GM12878 (cell line): ENCODE data around the gene ARPP21. TPM values are rescaled to one million over a fixed set of nuclear protein-coding genes. Genes with fewer than 3 reads are reported as not detected.

ENCODE experiments used
- ATAC-seq: fragments of 200-7000 bp; cut with Tn5 transposase; 3 replicates; pipeline ENCODE4 v1.9.1; 2020; ENCODE audit warnings: mild to moderate bottlenecking, moderate library complexity
- BruUV-seq: library from RNA; stranded (reverse); fragments of 400-500 nt; replicated peaks from 2 replicates; lab custom pipeline; 2021; lab: Mats Ljungman, UMichigan
- CTCF ChIA-PET: fragments of 300-600 bp; sonication (Branson Sonifier 250); formaldehyde crosslinking; extraction: SDS; loops from one replicate; lab custom pipeline; 2021; ENCODE audit warnings: inconsistent platforms; lab: Yijun Ruan, JAX
- POLR2A ChIA-PET: fragments of 350-600 bp; formaldehyde crosslinking; extraction: SDS; loops from one replicate; lab custom pipeline; 2021; ENCODE audit warnings: inconsistent platforms; lab: Charles Lee
- RAD21 ChIA-PET: fragments of 300-600 bp; sonication (Branson Sonifier 250); formaldehyde crosslinking; loops from one replicate; lab custom pipeline; 2023; ENCODE audit warnings: antibody characterized with exemption; ENCODE audit not compliant: unreplicated experiment; lab: Charles Lee
- SMC1A ChIA-PET: fragments of 300-600 bp; sonication (Branson Sonifier 250); formaldehyde crosslinking; loops from one replicate; lab custom pipeline; 2023; ENCODE audit not compliant: unreplicated experiment, uncharacterized antibody; lab: Charles Lee
- DNase-seq: peaks from one replicate; pipeline ENCODE4 v3.0.0-alpha.2; 2011; ENCODE audit warnings: low read depth, low spot score
- FAIRE-seq: peaks from 3 replicates; lab custom pipeline; 2011; peaks lifted over from hg19 to GRCh38; lab: Jason Lieb, UNC
- H2AFZ ChIP-seq: 2 replicates; pipeline ENCODE4 v1.6.0; 2011; ENCODE audit warnings: low read depth, low read length, control low read depth; ENCODE audit not compliant: control insufficient read depth
- H3K27ac ChIP-seq: 2 replicates; pipeline ENCODE4 v1.5.1; 2011; ENCODE audit warnings: control low read depth; ENCODE audit not compliant: control insufficient read depth, insufficient read depth
- H3K27me3 ChIP-seq, 2 experiments: replicated peaks in 1 of 2; 2 replicates each; pipeline versions ENCODE4 v1.6.0 to v1.6.1; 2011; ENCODE audit warnings: low read length in 1 of 2; ENCODE audit not compliant: control insufficient read depth in 2 of 2, insufficient read depth in 2 of 2
- H3K36me3 ChIP-seq, 2 experiments: 2 replicates each; pipeline ENCODE4 v1.5.1; 2011; ENCODE audit warnings: low read length in 1 of 2; ENCODE audit not compliant: control insufficient read depth in 2 of 2, insufficient read depth in 2 of 2
- H3K4me1 ChIP-seq: 2 replicates; pipeline ENCODE4 v1.6.1; 2011; ENCODE audit warnings: mild to moderate bottlenecking, low read length, moderate library complexity, mixed read lengths; ENCODE audit not compliant: control insufficient read depth, insufficient read depth
- H3K4me2 ChIP-seq: 2 replicates; pipeline ENCODE4 v1.6.0; 2011; ENCODE audit warnings: control low read depth; ENCODE audit not compliant: control insufficient read depth, insufficient read depth
- H3K4me3 ChIP-seq: fragments of 200-600 bp; sonication (generic); 2 replicates; pipeline ENCODE4 v1.5.1; 2016
- H3K79me2 ChIP-seq: 2 replicates; pipeline ENCODE4 v1.6.0; 2011; ENCODE audit warnings: low read length; ENCODE audit not compliant: control insufficient read depth, insufficient read depth
- H3K9ac ChIP-seq: 2 replicates; pipeline ENCODE4 v1.8.0; 2011; ENCODE audit warnings: low read length, control low read depth, mixed read lengths; ENCODE audit not compliant: control insufficient read depth, insufficient read depth
- H3K9me3 ChIP-seq: replicated peaks from 3 replicates; pipeline ENCODE4 v1.5.1; 2011; ENCODE audit warnings: mild to moderate bottlenecking, low read length; ENCODE audit not compliant: control insufficient read depth, insufficient read depth
- H4K20me1 ChIP-seq: 2 replicates; pipeline ENCODE4 v1.6.0; 2011; ENCODE audit not compliant: control insufficient read depth, insufficient read depth
- KLF5 ChIP-seq: fragments of 450-650 bp; IDR thresholded peaks from 2 replicates; pipeline ENCODE4 v1.6.1; 2014; ENCODE audit warnings: mild to moderate bottlenecking; ENCODE audit not compliant: partially characterized antibody
- NFIC ChIP-seq: IDR thresholded peaks from 2 replicates; pipeline ENCODE4 v1.6.1; 2012; ENCODE audit warnings: low read depth, mild to moderate bottlenecking, inconsistent platforms, low read length, moderate library complexity
- RB1 ChIP-seq: fragments of 450-650 bp; formaldehyde crosslinking; IDR thresholded peaks from 2 replicates; pipeline ENCODE4 v1.6.1; 2017; ENCODE audit warnings: mild to moderate bottlenecking, borderline replicate concordance
- RUNX3 ChIP-seq: IDR thresholded peaks from 2 replicates; pipeline ENCODE4 v1.6.1; 2012; ENCODE audit warnings: low read length, inconsistent platforms
- SMARCA5 ChIP-seq: fragments of 450-650 bp; IDR thresholded peaks from 2 replicates; pipeline ENCODE4 v1.6.1; 2017; ENCODE audit warnings: mild to moderate bottlenecking
- STAT1 ChIP-seq: fragments of 450-650 bp; conservative IDR thresholded peaks from 2 replicates; pipeline ENCODE4 v1.6.1; 2014; ENCODE audit warnings: antibody characterized with exemption, mild to moderate bottlenecking
- SUZ12 ChIP-seq: fragments of 200-600 bp; sonication (generic); IDR thresholded peaks from one replicate; pipeline ENCODE4 v1.6.1; 2018; ENCODE audit warnings: antibody characterized with exemption, mild to moderate bottlenecking; ENCODE audit not compliant: unreplicated experiment
- WRNIP1 ChIP-seq: IDR thresholded peaks from 2 replicates; pipeline ENCODE4 v1.6.1; 2011; ENCODE audit warnings: low read depth, low read length, improper control_type of control experiment, borderline replicate concordance
- YY1 ChIP-seq: IDR thresholded peaks from 2 replicates; pipeline ENCODE4 v1.6.1; 2011; ENCODE audit warnings: low read depth, mild to moderate bottlenecking, low read length
- ZNF622 ChIP-seq: fragments of 450-650 bp; IDR thresholded peaks from 2 replicates; pipeline ENCODE4 v1.6.1; 2017; ENCODE audit warnings: mild to moderate bottlenecking, inconsistent platforms
- WGBS: methylation state at CpG from one replicate; pipeline ENCODE4 v1.1.6; 2016; ENCODE audit warnings: low lambda C conversion rate; ENCODE audit not compliant: insufficient replicate concordance, insufficient coverage; ENCODE audit errors: missing lambda C conversion rate; 5-methylcytosine and 5-hydroxymethylcytosine counted together
- in situ Hi-C: fragments of 300-500 bp; cut with MboI; formaldehyde crosslinking; loops from 9 replicates; pipeline ENCODE4 v1.14.3; 2018; ENCODE audit warnings: mixed read lengths
- intact Hi-C: fragments of 100-400 bp; cut with micrococcal nuclease; formaldehyde crosslinking; loops from one replicate; pipeline ENCODE4 v1.14.2; 2022; ENCODE audit not compliant: unreplicated experiment
- polyA plus RNA-seq, 11 experiments: library from polyadenylated mRNA; depleted of rRNA in 4 of 11; unstranded in 6 of 11; stranded (reverse) in 5 of 11; fragments of >200 nt; fragmentation: Nextera tagmentation in 4 of 11; fragmentation: Illumina TruSeq in 1 of 11; extraction: Ambion mirVana in 4 of 11; extraction: Trizol in 1 of 11; gene quantifications; 1 replicate in 1 of 11; 2 replicates in 10 of 11; pipeline versions ENCODE4 v1.2.1 to v1.2.3, GENCODE V29; 2011 to 2016; ENCODE audit warnings: inconsistent platforms in 2 of 11, missing spikeins in 2 of 11, low read depth in 1 of 11
- total RNA-seq, 4 experiments: library from RNA; depleted of rRNA in 3 of 4; stranded (reverse); fragments of >200 nt in 3 of 4; fragmentation: Illumina TruSeq in 1 of 4; extraction: Trizol in 1 of 4; gene quantifications; 2 replicates each; pipeline versions ENCODE4 v1.2.1 to v1.2.3, GENCODE V29; 2013 to 2021

ARPP21 gene
- total and polyA plus RNA-seq, 10 of the 15 experiments (the other 5 are each of a cell fraction or from before 2014, with no cell fraction given) = not detected

DNA sequence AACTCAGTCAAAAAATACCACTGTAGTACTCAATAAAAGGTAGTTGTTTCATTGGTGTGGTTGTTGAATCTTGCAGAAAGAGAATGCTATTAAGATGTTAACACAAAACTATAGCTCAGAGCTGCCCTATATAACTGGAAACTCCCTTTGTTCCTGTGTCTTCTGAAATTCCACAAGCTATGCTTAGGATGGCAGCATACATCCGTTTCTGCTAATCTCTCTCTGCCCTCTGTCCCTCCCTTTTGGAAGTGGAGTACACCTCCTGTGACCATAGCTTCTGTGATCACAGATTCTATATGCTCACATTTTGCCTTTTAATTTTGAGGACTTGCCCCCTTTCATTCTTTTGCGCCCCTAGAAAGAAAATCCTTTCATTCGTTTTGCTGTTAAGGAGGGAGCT, 33.7 kb downstream of the ARPP21 start (continued):
- TF ChIP-seq STAT1 (no peak), SUZ12 (no peak), YY1 (no peak), RB1 (no peak), NFIC (no peak), ZNF622 (no peak), WRNIP1 (no peak), RUNX3 (no peak)
- TF ChIP-seq, all 136 proteins: peak for 0

DNA sequence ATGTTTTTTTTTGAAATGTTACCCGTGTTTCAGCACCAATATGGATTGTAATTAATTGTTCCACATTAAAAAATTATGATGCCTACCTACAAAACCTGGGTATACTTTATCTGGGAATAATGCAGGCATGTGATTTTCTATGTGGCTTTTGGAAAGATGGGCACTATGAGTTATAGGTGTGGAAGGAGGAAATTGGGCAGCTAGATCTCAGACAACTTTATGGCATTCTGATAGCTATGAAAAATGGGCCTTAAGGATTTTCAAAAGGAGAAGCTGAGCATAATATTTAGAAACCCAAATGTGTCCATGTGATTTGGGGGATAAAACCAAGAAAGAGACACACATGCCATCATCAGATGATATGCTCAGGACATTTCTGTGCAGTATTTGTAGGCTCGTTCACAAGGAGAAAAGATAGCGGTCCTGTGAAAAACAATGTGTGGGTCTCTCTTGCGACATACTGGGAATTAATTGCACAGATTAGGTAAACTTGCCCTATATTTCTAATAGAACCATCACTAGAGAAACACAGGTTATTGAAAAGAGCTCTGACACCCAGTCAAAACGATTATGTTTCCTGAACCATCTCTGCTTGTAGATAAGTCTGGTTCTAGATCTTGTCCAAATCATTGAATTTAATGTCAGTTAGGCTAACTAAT, 35.3 kb downstream of the ARPP21 start:
- in situ Hi-C loops = no loop called here
- CTCF ChIA-PET = interaction anchor here (1.0 kb wide), 1 partner anchor 9 kb away, joined by 3 read pairs; no protein-coding TSS in a partner anchor
- SMC1A ChIA-PET = interaction anchor here (1.6 kb wide), 1 partner anchor 10 kb away, joined by 4 read pairs; no protein-coding TSS in a partner anchor
- FAIRE-seq (no peak), ATAC-seq (no peak), DNase-seq (no peak)
- no peaks in the 10 kb centered on the region for H3K9me3 ChIP-seq
- H3K27me3 ChIP-seq = no peaks in the 10 kb centered on the region
- BruUV-seq = no TSS peak
- H3K9ac ChIP-seq = no peak overlapping the region
- RAD21 ChIA-PET = no interaction called here
- no peak overlapping the region for H3K4me2 ChIP-seq
- POLR2A ChIA-PET = no interaction called here
- no peak overlapping the region for H3K4me3 ChIP-seq
- no peaks in the 10 kb centered on the region for H3K79me2 ChIP-seq
- no peaks in the 10 kb centered on the region for H3K36me3 ChIP-seq
- H3K4me1 ChIP-seq = no peaks in the 10 kb centered on the region
- H3K27ac ChIP-seq = no peak overlapping the region
- 25% methylated on average over 5 of the region's 5 CpGs for WGBS
- H4K20me1 ChIP-seq = no peaks in the 10 kb centered on the region
- no peak overlapping the region for H2AFZ ChIP-seq
- intact Hi-C loops = no loop called here
- no peak for TF ChIP-seq SMARCA5
- no peak for TF ChIP-seq KLF5
